HEK293 (cell line): ENCODE measurements around the gene NET1.

Experiments
- SP2 ChIP-seq: fragments of 450-650 bp; formaldehyde crosslinking; IDR thresholded peaks from 2 replicates; pipeline ENCODE4 v1.5.1; 2016; ENCODE audit warnings: missing biosample characterization, missing genetic modification characterization
- ZBTB8A ChIP-seq: fragments of 450-650 bp; formaldehyde crosslinking; IDR thresholded peaks from 2 replicates; pipeline ENCODE4 v1.5.1; 2016; ENCODE audit warnings: missing biosample characterization, missing genetic modification characterization
- ZNF155 ChIP-seq: fragments of 450-650 bp; formaldehyde crosslinking; IDR thresholded peaks from 2 replicates; pipeline ENCODE4 v1.5.1; 2016; ENCODE audit warnings: missing biosample characterization, missing genetic modification characterization
- ZNF23 ChIP-seq: fragments of 450-650 bp; formaldehyde crosslinking; IDR thresholded peaks from 2 replicates; pipeline ENCODE4 v1.5.1; 2016; ENCODE audit warnings: missing biosample characterization, missing genetic modification characterization, borderline replicate concordance
- ZNF600 ChIP-seq: fragments of 450-650 bp; formaldehyde crosslinking; IDR thresholded peaks from 2 replicates; pipeline ENCODE4 v1.5.1; 2016; ENCODE audit warnings: missing biosample characterization, missing genetic modification characterization
- TF ChIP-seq, protein P1 (sequence below): fragments of 450-650 bp; formaldehyde crosslinking; IDR thresholded peaks from 2 replicates; pipeline ENCODE4 v1.5.1; 2016; ENCODE audit warnings: missing biosample characterization, missing genetic modification characterization
- TF ChIP-seq, protein P2 (sequence below): fragments of 450-650 bp; formaldehyde crosslinking; IDR thresholded peaks from 2 replicates; pipeline ENCODE4 v1.5.1; 2016; ENCODE audit warnings: missing biosample characterization, missing genetic modification characterization
- TF ChIP-seq, protein P3 (sequence below): fragments of 450-650 bp; formaldehyde crosslinking; IDR thresholded peaks from 2 replicates; pipeline ENCODE4 v1.5.1; 2016; ENCODE audit warnings: missing biosample characterization, missing genetic modification characterization, low read depth

DNA sequence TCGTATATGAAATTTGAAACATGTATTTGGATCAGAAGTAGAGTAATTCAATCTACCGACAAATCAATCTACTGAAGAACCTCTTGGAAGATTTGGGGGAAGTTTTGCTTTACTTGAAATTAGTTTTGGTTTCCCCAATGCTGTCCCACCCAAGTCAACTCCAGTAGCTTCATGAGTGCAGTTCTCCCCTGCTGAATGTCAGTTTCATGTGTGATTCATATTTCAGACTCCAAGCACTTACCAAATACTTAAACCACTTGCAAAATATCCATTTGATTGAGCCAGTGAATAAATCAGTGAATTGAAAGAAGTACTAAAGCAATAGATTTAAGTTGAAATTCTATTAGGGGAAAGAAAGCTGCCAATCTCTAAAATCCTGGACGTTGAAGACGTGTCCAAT, 77.7 kb downstream of the NET1 start:
- TF ChIP-seq SP2 (tag by site-specific recombination) (no peak), ZNF600 (tag by site-specific recombination) (no peak), ZBTB8A (no peak), ZNF23 (tag by site-specific recombination) (no peak), ZNF155 (tag by site-specific recombination) (no peak)
- TF ChIP-seq, protein P1, sequence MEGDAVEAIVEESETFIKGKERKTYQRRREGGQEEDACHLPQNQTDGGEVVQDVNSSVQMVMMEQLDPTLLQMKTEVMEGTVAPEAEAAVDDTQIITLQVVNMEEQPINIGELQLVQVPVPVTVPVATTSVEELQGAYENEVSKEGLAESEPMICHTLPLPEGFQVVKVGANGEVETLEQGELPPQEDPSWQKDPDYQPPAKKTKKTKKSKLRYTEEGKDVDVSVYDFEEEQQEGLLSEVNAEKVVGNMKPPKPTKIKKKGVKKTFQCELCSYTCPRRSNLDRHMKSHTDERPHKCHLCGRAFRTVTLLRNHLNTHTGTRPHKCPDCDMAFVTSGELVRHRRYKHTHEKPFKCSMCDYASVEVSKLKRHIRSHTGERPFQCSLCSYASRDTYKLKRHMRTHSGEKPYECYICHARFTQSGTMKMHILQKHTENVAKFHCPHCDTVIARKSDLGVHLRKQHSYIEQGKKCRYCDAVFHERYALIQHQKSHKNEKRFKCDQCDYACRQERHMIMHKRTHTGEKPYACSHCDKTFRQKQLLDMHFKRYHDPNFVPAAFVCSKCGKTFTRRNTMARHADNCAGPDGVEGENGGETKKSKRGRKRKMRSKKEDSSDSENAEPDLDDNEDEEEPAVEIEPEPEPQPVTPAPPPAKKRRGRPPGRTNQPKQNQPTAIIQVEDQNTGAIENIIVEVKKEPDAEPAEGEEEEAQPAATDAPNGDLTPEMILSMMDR (tag by site-specific recombination) = no peak
- TF ChIP-seq, protein P2, sequence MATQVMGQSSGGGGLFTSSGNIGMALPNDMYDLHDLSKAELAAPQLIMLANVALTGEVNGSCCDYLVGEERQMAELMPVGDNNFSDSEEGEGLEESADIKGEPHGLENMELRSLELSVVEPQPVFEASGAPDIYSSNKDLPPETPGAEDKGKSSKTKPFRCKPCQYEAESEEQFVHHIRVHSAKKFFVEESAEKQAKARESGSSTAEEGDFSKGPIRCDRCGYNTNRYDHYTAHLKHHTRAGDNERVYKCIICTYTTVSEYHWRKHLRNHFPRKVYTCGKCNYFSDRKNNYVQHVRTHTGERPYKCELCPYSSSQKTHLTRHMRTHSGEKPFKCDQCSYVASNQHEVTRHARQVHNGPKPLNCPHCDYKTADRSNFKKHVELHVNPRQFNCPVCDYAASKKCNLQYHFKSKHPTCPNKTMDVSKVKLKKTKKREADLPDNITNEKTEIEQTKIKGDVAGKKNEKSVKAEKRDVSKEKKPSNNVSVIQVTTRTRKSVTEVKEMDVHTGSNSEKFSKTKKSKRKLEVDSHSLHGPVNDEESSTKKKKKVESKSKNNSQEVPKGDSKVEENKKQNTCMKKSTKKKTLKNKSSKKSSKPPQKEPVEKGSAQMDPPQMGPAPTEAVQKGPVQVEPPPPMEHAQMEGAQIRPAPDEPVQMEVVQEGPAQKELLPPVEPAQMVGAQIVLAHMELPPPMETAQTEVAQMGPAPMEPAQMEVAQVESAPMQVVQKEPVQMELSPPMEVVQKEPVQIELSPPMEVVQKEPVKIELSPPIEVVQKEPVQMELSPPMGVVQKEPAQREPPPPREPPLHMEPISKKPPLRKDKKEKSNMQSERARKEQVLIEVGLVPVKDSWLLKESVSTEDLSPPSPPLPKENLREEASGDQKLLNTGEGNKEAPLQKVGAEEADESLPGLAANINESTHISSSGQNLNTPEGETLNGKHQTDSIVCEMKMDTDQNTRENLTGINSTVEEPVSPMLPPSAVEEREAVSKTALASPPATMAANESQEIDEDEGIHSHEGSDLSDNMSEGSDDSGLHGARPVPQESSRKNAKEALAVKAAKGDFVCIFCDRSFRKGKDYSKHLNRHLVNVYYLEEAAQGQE (tag by site-specific recombination) = no peak
- TF ChIP-seq, protein P3, sequence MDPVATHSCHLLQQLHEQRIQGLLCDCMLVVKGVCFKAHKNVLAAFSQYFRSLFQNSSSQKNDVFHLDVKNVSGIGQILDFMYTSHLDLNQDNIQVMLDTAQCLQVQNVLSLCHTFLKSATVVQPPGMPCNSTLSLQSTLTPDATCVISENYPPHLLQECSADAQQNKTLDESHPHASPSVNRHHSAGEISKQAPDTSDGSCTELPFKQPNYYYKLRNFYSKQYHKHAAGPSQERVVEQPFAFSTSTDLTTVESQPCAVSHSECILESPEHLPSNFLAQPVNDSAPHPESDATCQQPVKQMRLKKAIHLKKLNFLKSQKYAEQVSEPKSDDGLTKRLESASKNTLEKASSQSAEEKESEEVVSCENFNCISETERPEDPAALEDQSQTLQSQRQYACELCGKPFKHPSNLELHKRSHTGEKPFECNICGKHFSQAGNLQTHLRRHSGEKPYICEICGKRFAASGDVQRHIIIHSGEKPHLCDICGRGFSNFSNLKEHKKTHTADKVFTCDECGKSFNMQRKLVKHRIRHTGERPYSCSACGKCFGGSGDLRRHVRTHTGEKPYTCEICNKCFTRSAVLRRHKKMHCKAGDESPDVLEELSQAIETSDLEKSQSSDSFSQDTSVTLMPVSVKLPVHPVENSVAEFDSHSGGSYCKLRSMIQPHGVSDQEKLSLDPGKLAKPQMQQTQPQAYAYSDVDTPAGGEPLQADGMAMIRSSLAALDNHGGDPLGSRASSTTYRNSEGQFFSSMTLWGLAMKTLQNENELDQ = no peak
